Endothelial cell of hepatic sinusoid (primary cell): ENCODE data around the gene NDUFA7.
"Not testable (repeated sequence)": the region's sequence is repeated elsewhere in the genome, so short reads cannot be mapped to it uniquely, and the experiment has no call there.

ENCODE experiments used
- in situ Hi-C: cut with HindIII; loops from 2 replicates; pipeline ENCODE4 v1.10.0; 2017; ENCODE audit warnings: low sequenced_read_pairs

The NDUFA7 gene

GRCh38 chr19:8342316-8342683 lies 21.1 kb upstream of the NDUFA7 start:
- in situ Hi-C loops, result no loop called here

GRCh38 chr19:8341504-8341903 lies 20.3 kb upstream of the NDUFA7 start:
- in situ Hi-C loops, result not testable (repeated sequence)

- in situ Hi-C loops, result no loop called here
These were observed 19.3 kb upstream of the NDUFA7 start for GRCh38 chr19:8340341-8341096.

DNA sequence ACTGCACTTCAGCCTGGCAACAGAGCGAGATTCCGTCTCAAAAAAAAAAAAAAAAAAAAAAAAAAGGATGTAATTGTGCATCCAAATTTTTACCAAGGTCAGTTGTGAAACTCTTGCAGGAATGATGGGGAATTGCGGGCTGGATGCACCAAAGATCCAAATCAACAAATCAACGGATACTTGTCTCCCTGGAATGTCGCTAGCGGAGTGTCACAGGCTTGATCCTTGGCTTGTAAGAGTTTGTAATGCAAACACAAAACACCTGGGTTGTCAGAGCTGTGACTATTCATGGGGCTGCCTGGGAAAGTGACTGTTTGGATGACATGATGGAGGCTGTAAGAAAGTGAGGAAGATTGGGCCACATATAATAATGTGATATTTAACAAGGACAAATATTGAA lies 17.7 kb upstream of the NDUFA7 start:
- in situ Hi-C loops, result no loop called here

GRCh38 chr19:8337728-8338127 lies 16.6 kb upstream of the NDUFA7 start:
- in situ Hi-C loops, result no loop called here

- in situ Hi-C loops, result no loop called here
These were observed 15.5 kb upstream of the NDUFA7 start for GRCh38 chr19:8336660-8337059.

- in situ Hi-C loops, result no loop called here
These were observed 14.9 kb upstream of the NDUFA7 start for GRCh38 chr19:8336072-8336569.

- in situ Hi-C loops, result no loop called here
These were observed 14.3 kb upstream of the NDUFA7 start for GRCh38 chr19:8335343-8336071.

DNA sequence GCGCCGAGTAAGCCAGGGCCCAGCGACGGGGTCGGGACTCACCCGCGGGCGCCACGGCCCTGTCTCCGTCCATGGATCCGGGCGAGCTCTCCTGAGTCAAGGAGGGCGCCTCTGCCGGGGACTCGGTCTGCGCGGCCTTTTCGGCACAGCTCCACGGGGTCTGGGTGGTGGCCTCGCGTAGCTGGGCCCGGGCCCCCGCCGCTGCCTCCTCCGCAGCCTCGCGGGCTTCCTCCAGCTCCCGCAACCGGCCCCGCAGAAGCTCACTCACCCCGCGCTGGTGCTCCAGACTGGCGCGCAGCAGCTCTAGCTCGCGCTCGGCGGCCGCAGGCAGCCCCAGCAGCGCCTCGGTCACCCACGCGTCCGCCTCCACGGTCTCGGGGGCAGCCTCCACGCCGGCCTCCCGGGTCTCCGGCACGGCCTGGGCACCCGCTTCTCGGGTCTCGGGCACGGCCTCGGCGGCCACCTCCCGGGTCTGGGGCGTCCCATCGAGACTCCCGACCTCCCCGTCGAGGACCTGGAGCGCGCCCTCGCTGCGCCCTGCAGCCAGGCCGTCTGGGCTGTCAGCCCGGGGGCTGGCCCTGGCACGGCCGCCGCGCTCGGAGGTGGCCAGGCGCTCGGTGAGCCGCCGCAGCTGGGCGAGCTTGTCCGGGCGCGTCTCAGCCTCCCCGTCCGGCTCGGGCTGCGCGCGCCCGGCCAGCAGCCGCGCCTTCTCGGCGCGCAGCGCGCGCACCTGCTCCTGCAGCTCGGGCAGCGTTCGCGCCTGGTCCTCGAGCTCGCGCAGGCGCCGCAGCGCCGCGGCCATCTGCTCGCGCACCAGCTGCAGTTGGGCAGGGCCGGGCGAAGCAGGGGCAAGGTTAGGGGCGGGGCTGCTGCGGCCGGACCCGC lies 13.5 kb upstream of the NDUFA7 start:
- in situ Hi-C loops, result no loop called here

DNA sequence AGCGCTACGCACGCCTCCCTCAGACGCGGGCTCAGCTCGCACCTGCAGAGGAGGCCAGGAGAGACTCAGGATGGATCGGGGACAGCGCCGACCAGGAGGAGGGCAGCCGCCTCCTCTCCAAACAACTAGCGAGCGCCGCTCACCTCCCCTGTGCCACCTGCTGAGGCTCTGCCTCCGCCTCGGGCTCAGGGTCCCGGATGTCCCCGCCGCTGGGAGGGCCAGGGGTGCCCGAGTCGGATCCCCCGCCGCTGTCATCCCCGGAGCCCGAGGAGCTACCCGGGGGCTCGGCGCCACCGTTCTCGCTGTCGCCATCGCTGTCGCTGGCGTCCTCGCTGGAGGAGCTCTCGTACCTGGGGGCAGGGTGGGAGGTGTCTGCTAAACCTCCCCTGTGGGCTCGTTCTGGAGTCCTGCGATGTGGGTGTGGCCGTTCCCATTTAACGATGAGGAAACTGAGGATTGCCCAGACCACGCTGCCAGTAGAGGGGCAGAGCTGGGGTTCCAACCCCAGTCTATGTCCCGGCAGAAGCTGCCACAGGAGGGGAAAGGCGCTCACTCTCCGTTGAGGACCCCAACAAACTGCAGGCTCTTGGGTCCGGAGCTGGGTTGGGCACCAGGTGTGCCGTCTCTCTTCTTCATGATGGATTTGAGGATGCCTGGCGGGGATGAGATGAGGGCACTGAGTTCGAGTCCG lies 12.7 kb upstream of the NDUFA7 start:
- in situ Hi-C loops, result no loop called here

- in situ Hi-C loops, result no loop called here
These were observed 12.0 kb upstream of the NDUFA7 start for GRCh38 chr19:8332976-8333766.

GRCh38 chr19:8331263-8331845 lies 10.2 kb upstream of the NDUFA7 start:
- in situ Hi-C loops, result no loop called here

DNA sequence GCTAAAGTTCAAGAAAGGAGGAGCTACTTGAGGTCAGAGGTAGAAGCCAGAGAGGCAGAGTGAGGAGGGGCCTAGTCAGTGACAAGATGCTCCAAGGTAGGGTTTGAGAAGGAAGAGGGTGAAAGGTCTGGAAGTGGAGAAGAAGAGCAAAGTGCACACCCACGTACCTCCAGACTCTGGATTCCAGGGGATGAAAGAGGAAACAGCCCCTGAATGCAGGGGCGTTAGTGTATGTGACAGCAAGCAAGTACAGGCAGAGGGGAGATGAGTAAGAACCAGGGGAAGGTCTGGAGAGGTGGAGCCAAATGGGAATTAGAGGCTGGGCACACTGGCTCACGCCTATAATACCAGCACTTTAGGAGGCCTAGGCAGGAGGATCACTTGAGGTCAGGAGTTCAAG lies 8.8 kb upstream of the NDUFA7 start:
- in situ Hi-C loops, result no loop called here

DNA sequence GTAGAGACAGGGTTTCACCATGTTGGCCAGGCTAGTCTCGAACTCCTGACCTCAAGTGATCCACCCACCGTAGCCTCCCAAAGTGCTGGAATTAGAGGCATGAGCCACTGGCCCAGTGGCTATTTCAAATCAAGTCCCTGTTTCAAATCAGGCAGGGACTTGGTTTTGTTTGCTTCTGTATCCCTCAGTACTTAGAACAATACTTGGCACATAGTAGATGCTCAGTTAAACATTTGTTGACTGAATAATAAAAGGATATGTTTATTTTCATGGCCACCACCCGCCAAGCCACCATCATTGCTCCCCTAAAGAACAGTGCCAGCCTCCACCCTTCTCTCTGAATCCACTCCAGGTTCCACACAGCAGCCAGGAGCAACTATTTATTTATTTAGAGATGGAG lies 4.3 kb upstream of the NDUFA7 start:
- in situ Hi-C loops, result no loop called here

DNA sequence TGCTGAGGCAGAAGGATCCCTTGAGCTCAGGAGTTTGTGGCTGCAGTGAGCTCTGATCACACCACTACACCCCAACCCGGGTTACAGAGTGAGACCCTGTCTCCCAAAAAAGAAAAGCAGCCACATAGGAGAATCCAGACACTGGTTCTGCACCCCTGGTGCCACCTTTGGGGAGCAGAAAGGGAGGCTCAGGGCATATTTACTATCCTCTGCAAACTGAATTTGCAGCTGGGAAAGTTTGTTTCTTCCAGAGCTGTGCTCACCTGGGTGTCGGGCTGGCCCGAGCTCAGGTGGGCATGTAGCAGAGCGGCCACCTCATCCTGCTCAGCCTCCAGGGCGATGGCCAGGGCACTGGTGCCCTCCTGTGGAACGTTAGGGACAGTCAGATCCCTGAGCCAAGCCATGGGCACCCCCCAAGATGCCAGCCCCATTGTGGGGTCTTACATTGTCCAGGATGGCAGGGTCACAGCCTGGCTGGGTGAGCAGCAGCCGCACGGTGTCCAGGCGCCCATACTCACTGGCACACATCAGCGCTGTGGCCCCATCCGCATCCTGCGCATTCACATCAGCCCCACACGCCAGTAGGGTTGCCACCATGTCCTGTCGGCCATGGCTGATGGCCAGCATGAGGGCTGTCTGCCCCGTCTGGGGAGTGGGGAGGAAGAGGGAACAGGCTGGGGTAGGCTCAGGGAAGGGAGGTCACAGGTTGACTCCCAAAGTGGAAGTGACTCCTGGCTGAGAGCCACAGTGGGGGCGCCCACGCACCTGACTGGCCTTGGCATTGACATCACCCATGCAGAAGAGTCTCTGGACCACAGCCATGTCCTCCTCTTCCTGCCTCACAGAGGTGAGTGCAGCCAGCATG lies 3.2 kb upstream of the NDUFA7 start:
- in situ Hi-C loops, result no loop called here

DNA sequence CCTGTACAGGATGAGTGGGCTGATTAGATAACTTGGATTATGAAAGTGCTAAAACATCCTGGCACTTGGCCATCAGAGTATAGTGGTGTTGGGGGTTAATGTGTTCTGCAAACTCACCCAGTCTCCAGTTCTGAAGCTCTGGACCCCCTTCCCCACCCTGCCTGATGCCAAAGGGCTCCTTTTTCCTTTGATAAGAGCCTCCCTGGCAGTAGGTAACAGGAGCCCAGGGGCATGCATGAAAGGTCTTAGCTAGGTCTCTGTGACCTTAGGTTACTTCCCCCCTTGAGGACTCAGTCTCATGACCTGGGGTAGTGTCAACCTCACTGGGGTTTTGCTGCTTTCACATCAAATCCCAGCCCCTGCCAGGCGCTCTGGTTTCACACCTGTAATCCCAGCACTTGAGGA lies 2.6 kb upstream of the NDUFA7 start:
- in situ Hi-C loops, result no loop called here

- in situ Hi-C loops, result no loop called here
These were observed 1.4 kb upstream of the NDUFA7 start for GRCh38 chr19:8322638-8322997.

DNA sequence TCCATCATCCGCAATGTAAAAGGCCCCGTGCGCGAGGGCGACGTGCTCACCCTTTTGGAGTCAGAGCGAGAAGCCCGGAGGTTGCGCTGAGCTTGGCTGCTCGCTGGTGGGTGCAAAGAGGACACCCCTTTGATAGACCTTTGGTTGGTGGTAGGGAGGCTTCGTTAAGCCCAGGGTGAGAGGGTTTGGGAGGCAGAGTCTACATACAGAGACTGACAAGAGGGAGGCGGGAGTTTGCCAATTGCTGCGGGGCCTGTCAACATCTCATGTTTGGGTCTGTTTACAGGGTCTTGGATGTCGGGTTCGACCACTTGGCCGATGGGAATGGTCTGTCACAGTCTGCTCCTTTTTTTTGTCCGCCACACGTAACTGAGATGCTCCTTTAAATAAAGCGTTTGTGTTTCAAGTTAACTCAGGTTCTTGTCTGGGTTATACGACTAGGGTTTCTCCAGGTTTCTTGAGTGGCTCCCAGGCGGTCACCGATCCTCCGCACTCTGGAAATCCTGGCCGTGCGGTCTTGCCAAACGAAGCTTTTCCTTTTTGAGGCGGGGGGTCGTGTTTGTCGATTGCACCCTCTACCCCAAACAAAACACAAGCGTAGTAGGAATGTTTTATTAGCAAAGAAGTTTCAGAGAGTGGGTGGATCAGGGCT lies 937 bp upstream of the NDUFA7 start:
- in situ Hi-C loops, result no loop called here
